H1 (cell line): Measurements from ENCODE around the gene FOXN3. TPM values are rescaled to one million over a fixed set of nuclear protein-coding genes. Genes with fewer than 3 reads are reported as not detected.

ENCODE experiments used
- CTCF ChIA-PET: fragments of 300-600 bp; sonication (Branson Sonifier 250); formaldehyde crosslinking; loops from one replicate; lab custom pipeline; 2021; ENCODE audit not compliant: partially characterized antibody; lab: Charles Lee
- POLR2A ChIA-PET: fragments of 300-600 bp; sonication (Branson Sonifier 250); formaldehyde crosslinking; loops from one replicate; lab custom pipeline; 2021; ENCODE audit warnings: inconsistent platforms; ENCODE audit not compliant: partially characterized antibody; lab: Charles Lee
- DNase-seq, 2 experiments: peaks; one replicate each; pipeline versions ENCODE4 v3.0.0 to v3.0.0-alpha.2; 2010 to 2022; ENCODE audit warnings: low spot score in 2 of 2, low read depth in 1 of 2, mixed read lengths in 1 of 2
- FAIRE-seq: peaks from 2 replicates; lab custom pipeline; 2011; peaks lifted over from hg19 to GRCh38; lab: Jason Lieb, UNC
- H2AFZ ChIP-seq: 2 replicates; pipeline ENCODE4 v1.8.1; 2012; ENCODE audit warnings: low read length, inconsistent platforms
- H2AK5ac ChIP-seq: 2 replicates; pipeline ENCODE4 v1.6.1; 2013; ENCODE audit warnings: low read depth, low read length
- H2BK120ac ChIP-seq: replicated peaks from 2 replicates; pipeline ENCODE3; 2013; ENCODE audit warnings: low read depth, low read length, inconsistent platforms
- H2BK12ac ChIP-seq: 2 replicates; pipeline ENCODE4 v1.6.1; 2013; ENCODE audit warnings: low read depth, low read length
- H2BK15ac ChIP-seq: 2 replicates; pipeline ENCODE4 v1.6.1; 2013; ENCODE audit warnings: low read length
- H2BK20ac ChIP-seq: 2 replicates; pipeline ENCODE4 v1.6.1; 2013; ENCODE audit warnings: low read length
- H2BK5ac ChIP-seq: 2 replicates; pipeline ENCODE4 v1.6.1; 2013; ENCODE audit warnings: low read depth, low read length
- H3K14ac ChIP-seq: 2 replicates; pipeline ENCODE4 v1.6.1; 2013; ENCODE audit warnings: inconsistent platforms; ENCODE audit not compliant: insufficient read length
- H3K18ac ChIP-seq: 2 replicates; pipeline ENCODE4 v1.6.1; 2013; ENCODE audit warnings: low read length; ENCODE audit errors: extremely low read depth
- H3K23ac ChIP-seq: 2 replicates; pipeline ENCODE4 v1.6.1; 2013; ENCODE audit warnings: inconsistent platforms; ENCODE audit not compliant: insufficient read length
- H3K23me2 ChIP-seq: 2 replicates; pipeline ENCODE4 v1.6.1; 2013; ENCODE audit warnings: low read depth, low read length
- H3K27ac ChIP-seq: 2 replicates; pipeline ENCODE4 v1.6.1; 2011; ENCODE audit warnings: low read depth, low read length, inconsistent platforms
- H3K27me3 ChIP-seq, 4 experiments: replicated peaks in 1 of 4; 1 replicate in 1 of 4; 2 replicates in 3 of 4; pipeline versions ENCODE4 v1.6.1 to v1.8.1; 2011 to 2013; ENCODE audit warnings: low read length in 3 of 4, mild to moderate bottlenecking in 3 of 4, inconsistent platforms in 2 of 4, mixed read lengths in 2 of 4, moderate library complexity in 1 of 4; ENCODE audit not compliant: control insufficient read depth in 3 of 4, insufficient read depth in 3 of 4; ENCODE audit errors: extremely low read depth in 1 of 4
- H3K36me3 ChIP-seq, 4 experiments: 2 replicates each; pipeline versions ENCODE4 v1.6.1 to v1.8.1; 2011 to 2013; ENCODE audit warnings: mild to moderate bottlenecking in 4 of 4, low read length in 3 of 4, moderate library complexity in 2 of 4, control low read depth in 1 of 4, inconsistent platforms in 1 of 4; ENCODE audit not compliant: insufficient read depth in 4 of 4, control insufficient read depth in 2 of 4
- H3K4ac ChIP-seq: replicated peaks from 2 replicates; pipeline ENCODE3; 2013; ENCODE audit warnings: low read length, low read depth, mixed read lengths, inconsistent platforms; ENCODE audit not compliant: insufficient read length
- H3K4me1 ChIP-seq, 4 experiments: replicated peaks in 1 of 4; 1 replicate in 1 of 4; 2 replicates in 3 of 4; pipeline versions ENCODE4 v1.6.1 to v1.8.1; 2011 to 2013; ENCODE audit warnings: low read length in 3 of 4, inconsistent platforms in 2 of 4, mixed read lengths in 1 of 4; ENCODE audit not compliant: insufficient read depth in 4 of 4, control insufficient read depth in 3 of 4
- H3K4me2 ChIP-seq, 2 experiments: 2 replicates each; pipeline versions ENCODE4 v1.6.1 to v1.8.1; 2011 to 2013; ENCODE audit warnings: low read depth in 2 of 2, low read length in 2 of 2, control low read depth in 1 of 2, inconsistent platforms in 1 of 2, mild to moderate bottlenecking in 1 of 2; ENCODE audit not compliant: insufficient read depth in 1 of 2
- H3K4me3 ChIP-seq, 4 experiments: fragments of 200-600, 300-600 bp in 1 of 4; sonication (generic), shearing (Covaris generic), sonication (Bioruptor Twin) in 1 of 4; 2 replicates each; pipeline versions ENCODE4 v1.5.1 to v1.8.1; 2011 to 2016; ENCODE audit warnings: low read length in 4 of 4, low read depth in 3 of 4, control low read depth in 2 of 4, inconsistent platforms in 2 of 4, mild to moderate bottlenecking in 2 of 4, mixed read lengths in 1 of 4, moderate library complexity in 1 of 4; ENCODE audit not compliant: insufficient read depth in 2 of 4; ENCODE audit errors: extremely low read depth in 1 of 4
- H3K56ac ChIP-seq: replicated peaks from 2 replicates; pipeline ENCODE3; 2013; ENCODE audit warnings: low read depth, mild to moderate bottlenecking, mixed read lengths, low read length, inconsistent platforms; ENCODE audit not compliant: insufficient read length
- H3K79me1 ChIP-seq: 2 replicates; pipeline ENCODE4 v1.6.1; 2013; ENCODE audit warnings: low read depth, low read length, control low read depth
- H3K79me2 ChIP-seq, 2 experiments: 2 replicates each; pipeline versions ENCODE4 v1.6.1 to v1.8.1; 2012 to 2013; ENCODE audit warnings: low read length in 2 of 2, mild to moderate bottlenecking in 2 of 2, inconsistent platforms in 1 of 2; ENCODE audit not compliant: insufficient read depth in 2 of 2, control insufficient read depth in 1 of 2
- H3K9ac ChIP-seq, 4 experiments: replicated peaks in 1 of 4; 1 replicate in 1 of 4; 2 replicates in 3 of 4; pipeline versions ENCODE4 v1.6.1 to v1.8.1; 2011 to 2013; ENCODE audit warnings: low read depth in 3 of 4, low read length in 3 of 4, control low read depth in 2 of 4, mild to moderate bottlenecking in 2 of 4, moderate library complexity in 2 of 4, inconsistent platforms in 1 of 4; ENCODE audit errors: extremely low read depth in 1 of 4
- H3K9me3 ChIP-seq, 2 experiments: 2 replicates each; pipeline versions ENCODE4 v1.6.1 to v1.8.1; 2012 to 2013; ENCODE audit warnings: mild to moderate bottlenecking in 2 of 2, moderate library complexity in 2 of 2, control low read depth in 1 of 2, inconsistent platforms in 1 of 2, low read depth in 1 of 2, low read length in 1 of 2, mixed read lengths in 1 of 2; ENCODE audit not compliant: insufficient read depth in 2 of 2
- H4K20me1 ChIP-seq, 2 experiments: replicated peaks in 1 of 2; 2 replicates each; pipeline versions ENCODE3 to v1.8.1; 2011 to 2013; ENCODE audit warnings: inconsistent platforms in 2 of 2, low read length in 2 of 2, mild to moderate bottlenecking in 1 of 2; ENCODE audit not compliant: insufficient read depth in 2 of 2, control insufficient read depth in 1 of 2
- H4K5ac ChIP-seq: 2 replicates; pipeline ENCODE4 v1.6.1; 2013; ENCODE audit warnings: low read length, low read depth, mixed read lengths, inconsistent platforms; ENCODE audit not compliant: insufficient read length
- H4K8ac ChIP-seq: 2 replicates; pipeline ENCODE4 v1.8.0; 2013; ENCODE audit warnings: mild to moderate bottlenecking, moderate library complexity, low read length, inconsistent platforms; ENCODE audit not compliant: insufficient read depth; ENCODE audit errors: extremely low read depth
- H4K91ac ChIP-seq: replicated peaks from 2 replicates; pipeline ENCODE3; 2013; ENCODE audit warnings: low read length, mixed read lengths, inconsistent platforms; ENCODE audit not compliant: insufficient read length
- SP2 ChIP-seq: IDR thresholded peaks from 2 replicates; pipeline ENCODE4 v1.6.1; 2012; ENCODE audit warnings: mild to moderate bottlenecking, low read length, inconsistent platforms
- WGBS, 2 experiments: shearing (Covaris generic) in 1 of 2; methylation state at CpG; one replicate each; pipeline versions ENCODE4 v1.1.6 to v1.1.7; 2013 to 2015; ENCODE audit warnings: low lambda C conversion rate in 2 of 2, mixed read lengths in 2 of 2, inconsistent platforms in 1 of 2, low coverage in 1 of 2, missing lambda C conversion rate in 1 of 2; ENCODE audit not compliant: insufficient replicate concordance in 2 of 2, insufficient coverage in 1 of 2, insufficient read length in 1 of 2; ENCODE audit errors: extremely low coverage in 1 of 2, missing lambda C conversion rate in 1 of 2; 5-methylcytosine and 5-hydroxymethylcytosine counted together
- polyA plus RNA-seq, 7 experiments: library from polyadenylated mRNA; depleted of rRNA in 3 of 7; stranded (reverse) in 5 of 7; unstranded in 2 of 7; fragments of >200 nt in 5 of 7; fragments of 200-250 nt in 2 of 7; gene quantifications; 1 replicate in 5 of 7; 2 replicates in 1 of 7; 4 replicates in 1 of 7; pipeline versions ENCODE4 v1.2.1 to v1.2.3, GENCODE V29; 2011 to 2013; ENCODE audit warnings: missing spikeins in 2 of 7, mixed read lengths in 2 of 7
- total RNA-seq: library from RNA; stranded (reverse); fragmentation: NEBNext Ultra II Directional; extraction: Animal tissue kit (Norgen Biotek cat#: 25700); gene quantifications from 2 replicates; pipeline ENCODE4 v1.2.1, GENCODE V29; 2021

FOXN3 gene
- total and polyA plus RNA-seq, 2 of the 8 experiments (the other 6 are each of a cell fraction or from before 2014, with no cell fraction given): 52.6 to 178 TPM

- Histone ChIP-seq H4K91ac (peak overlapping the region; percentile 61), H2BK120ac (no peak overlapping the region), H2AFZ (no peak overlapping the region), H3K9ac (no peak overlapping the region), H3K27ac (no peak overlapping the region), H4K20me1 (peaks cover 7 to 9% of the 10 kb centered on the region in 2 experiments), H3K4me3 (no peak overlapping the region), H4K5ac (no peak overlapping the region), H3K27me3 (no peaks in the 10 kb centered on the region), H3K9me3 (peaks cover 4% of the 10 kb centered on the region in 2 experiments; a peak in 3 of 4 replicates), H3K4ac (no peak overlapping the region), H2BK15ac (no peak overlapping the region), H2BK12ac (no peak overlapping the region), H3K14ac (no peak overlapping the region), H3K4me2 (no peak overlapping the region)
- no peak for DNase-seq
- CTCF ChIA-PET: interaction anchor here (1.0 to 1.2 kb wide), 3 partner anchors 9 to 20 kb away, joined by 3 read pairs; no protein-coding TSS in a partner anchor
- no peak for FAIRE-seq
- no peak for TF ChIP-seq SP2
- TF ChIP-seq, all 59 proteins: peak for 0
- Histone ChIP-seq H3K4me1 (peaks cover 2 to 14% (median 8%) of the 10 kb centered on the region in 4 experiments), H3K36me3 (peaks cover 0 to 19% (median 9%) of the 10 kb centered on the region in 4 experiments; a peak in 5 of 8 replicates), H2AK5ac (no peak overlapping the region), H3K23me2 (no peaks in the 10 kb centered on the region; the same call in 1 of the 2 replicates), H2BK20ac (no peak overlapping the region), H3K56ac (no peak overlapping the region), H3K18ac (no peak overlapping the region), H3K79me2 (peaks cover 0 to 79% of the 10 kb centered on the region in 2 experiments; a peak in 3 of 4 replicates), H3K79me1 (peaks cover 13% of the 10 kb centered on the region), H3K23ac (no peak overlapping the region), H2BK5ac (no peak overlapping the region), H4K8ac (no peak overlapping the region)
- POLR2A ChIA-PET: interaction anchor here (1.3 kb wide), 1 partner anchor 9 kb away, joined by 4 read pairs; no protein-coding TSS in a partner anchor
- WGBS, 2 experiments: 95% methylated on average over 2 of the region's 2 CpGs; no CpG with 5 or more reads in 1 of the 2 experiments
Observed at GRCh38 chr14:89314274-89314673, 102.8 kb downstream of the FOXN3 start.
